LNCAP (cell line): ENCODE measurements around the gene FGFBP1.

Experiments
- CTCF ChIP-seq: fragments of 450-650 bp; IDR thresholded peaks from 2 replicates; pipeline ENCODE4 v1.5.1; 2017; ENCODE audit warnings: mild to moderate bottlenecking

Gene FGFBP1

GRCh38 chr4:15942283-15942682, 3.7 kb upstream of the FGFBP1 start:
- TF ChIP-seq CTCF, result no peak

- TF ChIP-seq CTCF, result no peak
These were observed 358 bp downstream of the FGFBP1 start for GRCh38 chr4:15938182-15938581.

GRCh38 chr4:15936495-15936894, 2.0 kb downstream of the FGFBP1 start:
- no peak for TF ChIP-seq CTCF

GRCh38 chr4:15935504-15936402, 2.8 kb downstream of the FGFBP1 start:
- TF ChIP-seq CTCF, result no peak

GRCh38 chr4:15934259-15934658, 4.3 kb downstream of the FGFBP1 start:
- no peak for TF ChIP-seq CTCF

- no peak for TF ChIP-seq CTCF
These were observed 6.9 kb downstream of the FGFBP1 start for GRCh38 chr4:15931451-15932210.

- no peak for TF ChIP-seq CTCF
These were observed 8.2 kb downstream of the FGFBP1 start for GRCh38 chr4:15930314-15930713.
